Measurements from ENCODE around the gene CXXC1.

DNA sequence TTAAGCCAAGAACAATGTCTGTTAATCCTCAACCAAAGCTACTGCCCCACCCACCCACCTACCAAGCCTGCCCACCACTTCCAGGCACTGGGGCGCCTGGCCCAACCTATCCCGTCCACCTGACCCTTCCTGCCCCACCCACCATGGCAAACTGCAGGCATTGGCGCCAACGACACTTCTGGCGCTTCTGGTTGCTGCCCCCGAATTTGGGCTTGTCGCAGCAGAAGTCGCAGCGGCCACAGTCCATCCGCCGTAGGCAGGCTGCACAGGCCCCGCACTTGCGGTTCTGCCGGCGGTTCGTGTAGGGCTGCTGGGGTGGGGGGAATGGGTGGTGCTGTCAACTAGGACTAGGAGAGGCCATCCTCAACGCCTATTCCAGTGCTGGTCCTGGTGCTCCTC, 13.4 kb downstream of the CXXC1 start:
- TF ChIP-seq, protein P1, sequence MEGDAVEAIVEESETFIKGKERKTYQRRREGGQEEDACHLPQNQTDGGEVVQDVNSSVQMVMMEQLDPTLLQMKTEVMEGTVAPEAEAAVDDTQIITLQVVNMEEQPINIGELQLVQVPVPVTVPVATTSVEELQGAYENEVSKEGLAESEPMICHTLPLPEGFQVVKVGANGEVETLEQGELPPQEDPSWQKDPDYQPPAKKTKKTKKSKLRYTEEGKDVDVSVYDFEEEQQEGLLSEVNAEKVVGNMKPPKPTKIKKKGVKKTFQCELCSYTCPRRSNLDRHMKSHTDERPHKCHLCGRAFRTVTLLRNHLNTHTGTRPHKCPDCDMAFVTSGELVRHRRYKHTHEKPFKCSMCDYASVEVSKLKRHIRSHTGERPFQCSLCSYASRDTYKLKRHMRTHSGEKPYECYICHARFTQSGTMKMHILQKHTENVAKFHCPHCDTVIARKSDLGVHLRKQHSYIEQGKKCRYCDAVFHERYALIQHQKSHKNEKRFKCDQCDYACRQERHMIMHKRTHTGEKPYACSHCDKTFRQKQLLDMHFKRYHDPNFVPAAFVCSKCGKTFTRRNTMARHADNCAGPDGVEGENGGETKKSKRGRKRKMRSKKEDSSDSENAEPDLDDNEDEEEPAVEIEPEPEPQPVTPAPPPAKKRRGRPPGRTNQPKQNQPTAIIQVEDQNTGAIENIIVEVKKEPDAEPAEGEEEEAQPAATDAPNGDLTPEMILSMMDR (optimal IDR thresholded peaks at IDR 0.05 in 1 of 3, IDR thresholded peaks at IDR 0.05 in 1 of 3, conservative IDR thresholded peaks at IDR 0.05 in 1 of 3; ENCODE audit: extremely low read depth in 1 of 3, insufficient read depth in 2 of 3, low read length in 3 of 3): no peak
- TF ChIP-seq EZH2 (IDR thresholded peaks at IDR 0.05; ENCODE audit: low read length): no peak

All from keratinocyte (primary cell).